ENCODE results near the gene MEGF9.

- TF ChIP-seq CTCF (conservative IDR thresholded peaks at IDR 0.05; ENCODE audit: low read depth, low read length), result no peak
- no peak for TF ChIP-seq EZH2 (IDR thresholded peaks at IDR 0.05; ENCODE audit: borderline replicate concordance, low read depth, low read length, poor library complexity, severe bottlenecking)
These were observed 76.4 kb downstream of the MEGF9 start for GRCh38 chr9:120637919-120638318.
